Neuron (in vitro differentiated cells): Measurements from ENCODE around the gene SLC1A7.

Experiments used
- H2AFZ ChIP-seq: one replicate; pipeline ENCODE4 v1.6.1; 2013; ENCODE audit warnings: low read depth, mild to moderate bottlenecking, inconsistent platforms, low read length, moderate library complexity
- H3K27me3 ChIP-seq: one replicate; pipeline ENCODE4 v1.6.1; 2013; ENCODE audit warnings: low read length; ENCODE audit not compliant: insufficient read depth
- H3K36me3 ChIP-seq: one replicate; pipeline ENCODE4 v1.6.1; 2013; ENCODE audit warnings: low read length; ENCODE audit not compliant: insufficient read depth
- H3K4me1 ChIP-seq: one replicate; pipeline ENCODE4 v1.6.1; 2013; ENCODE audit warnings: low read length; ENCODE audit not compliant: insufficient read depth
- H3K4me3 ChIP-seq: 2 replicates; pipeline ENCODE4 v1.5.1; 2013; ENCODE audit warnings: mild to moderate bottlenecking, low read length, moderate library complexity
- H3K9me3 ChIP-seq: one replicate; pipeline ENCODE4 v1.6.1; 2013; ENCODE audit warnings: low read length

SLC1A7 gene

GRCh38 chr1:53114581-53115400, 27.6 kb downstream of the SLC1A7 start:
- Histone ChIP-seq H3K4me1 (no peaks in the 10 kb centered on the region), H2AFZ (no peak overlapping the region), H3K9me3 (no peaks in the 10 kb centered on the region), H3K27me3 (peaks cover 9% of the 10 kb centered on the region), H3K36me3 (no peaks in the 10 kb centered on the region), H3K4me3 (no peak overlapping the region)

GRCh38 chr1:53114090-53114489, 28.3 kb downstream of the SLC1A7 start:
- H3K4me3 ChIP-seq, result no peak overlapping the region
- H3K4me1 ChIP-seq, result no peaks in the 10 kb centered on the region
- no peaks in the 10 kb centered on the region for H3K36me3 ChIP-seq
- H3K27me3 ChIP-seq, result peaks cover 9% of the 10 kb centered on the region
- H3K9me3 ChIP-seq, result no peaks in the 10 kb centered on the region
- H2AFZ ChIP-seq, result no peak overlapping the region

GRCh38 chr1:53112861-53113260, 29.6 kb downstream of the SLC1A7 start:
- H3K27me3 ChIP-seq, result peaks cover 9% of the 10 kb centered on the region

GRCh38 chr1:53112271-53112774, 30.1 kb downstream of the SLC1A7 start:
- no peak overlapping the region for H2AFZ ChIP-seq
- H3K4me1 ChIP-seq, result no peaks in the 10 kb centered on the region
- no peaks in the 10 kb centered on the region for H3K36me3 ChIP-seq
- no peak overlapping the region for H3K4me3 ChIP-seq
- no peaks in the 10 kb centered on the region for H3K9me3 ChIP-seq
- H3K27me3 ChIP-seq, result peaks cover 9% of the 10 kb centered on the region

More at GRCh38 chr1:53112861-53113260, 29.6 kb downstream of the SLC1A7 start:
- Histone ChIP-seq H3K36me3 (no peaks in the 10 kb centered on the region), H2AFZ (no peak overlapping the region), H3K4me3 (no peak overlapping the region), H3K4me1 (no peaks in the 10 kb centered on the region), H3K9me3 (no peaks in the 10 kb centered on the region)

GRCh38 chr1:53111693-53112092, 30.7 kb downstream of the SLC1A7 start:
- Histone ChIP-seq H3K36me3 (no peaks in the 10 kb centered on the region), H3K4me1 (no peaks in the 10 kb centered on the region), H2AFZ (no peak overlapping the region), H3K4me3 (no peak overlapping the region), H3K27me3 (peaks cover 5% of the 10 kb centered on the region), H3K9me3 (no peaks in the 10 kb centered on the region)

- no peaks in the 10 kb centered on the region for H3K4me1 ChIP-seq
- no peak overlapping the region for H2AFZ ChIP-seq
- H3K27me3 ChIP-seq, result peaks cover 5% of the 10 kb centered on the region
- no peak overlapping the region for H3K4me3 ChIP-seq
- H3K9me3 ChIP-seq, result no peaks in the 10 kb centered on the region
- H3K36me3 ChIP-seq, result no peaks in the 10 kb centered on the region
Measured at GRCh38 chr1:53111073-53111556, 31.3 kb downstream of the SLC1A7 start.

- no peaks in the 10 kb centered on the region for H3K36me3 ChIP-seq
- peaks cover 5% of the 10 kb centered on the region for H3K27me3 ChIP-seq
- no peaks in the 10 kb centered on the region for H3K9me3 ChIP-seq
- H3K4me1 ChIP-seq, result no peaks in the 10 kb centered on the region
- H2AFZ ChIP-seq, result no peak overlapping the region
- H3K4me3 ChIP-seq, result no peak overlapping the region
Measured at GRCh38 chr1:53110370-53111072, 31.9 kb downstream of the SLC1A7 start.

- peaks cover 14% of the 10 kb centered on the region for H3K4me1 ChIP-seq
Measured at GRCh38 chr1:53108646-53109580, 33.5 kb downstream of the SLC1A7 start.

GRCh38 chr1:53107570-53108322, 34.7 kb downstream of the SLC1A7 start:
- Histone ChIP-seq H3K9me3 (no peaks in the 10 kb centered on the region), H3K27me3 (no peaks in the 10 kb centered on the region), H3K4me3 (no peak overlapping the region), H2AFZ (no peak overlapping the region), H3K4me1 (peaks cover 16% of the 10 kb centered on the region), H3K36me3 (no peaks in the 10 kb centered on the region)

More at GRCh38 chr1:53108646-53109580, 33.5 kb downstream of the SLC1A7 start:
- H3K4me3 ChIP-seq, result no peak overlapping the region
- no peaks in the 10 kb centered on the region for H3K9me3 ChIP-seq
- no peaks in the 10 kb centered on the region for H3K36me3 ChIP-seq
- no peak overlapping the region for H2AFZ ChIP-seq
- H3K27me3 ChIP-seq, result peaks cover under 1% of the 10 kb centered on the region

- no peaks in the 10 kb centered on the region for H3K27me3 ChIP-seq
- H3K4me3 ChIP-seq, result no peak overlapping the region
- no peak overlapping the region for H2AFZ ChIP-seq
- H3K4me1 ChIP-seq, result peaks cover 16% of the 10 kb centered on the region
- no peaks in the 10 kb centered on the region for H3K9me3 ChIP-seq
- H3K36me3 ChIP-seq, result no peaks in the 10 kb centered on the region
Measured at GRCh38 chr1:53107090-53107489, 35.3 kb downstream of the SLC1A7 start.

GRCh38 chr1:53104289-53104913, 38.0 kb downstream of the SLC1A7 start:
- Histone ChIP-seq H2AFZ (no peak overlapping the region), H3K4me1 (peaks cover 16% of the 10 kb centered on the region), H3K36me3 (no peaks in the 10 kb centered on the region), H3K27me3 (no peaks in the 10 kb centered on the region), H3K9me3 (peaks cover 18% of the 10 kb centered on the region), H3K4me3 (no peak overlapping the region)

GRCh38 chr1:53094533-53094919, 47.9 kb downstream of the SLC1A7 start:
- H2AFZ ChIP-seq, result no peak overlapping the region
- no peaks in the 10 kb centered on the region for H3K4me1 ChIP-seq
- H3K36me3 ChIP-seq, result no peaks in the 10 kb centered on the region
- peaks cover 2% of the 10 kb centered on the region for H3K27me3 ChIP-seq
- peaks cover 18% of the 10 kb centered on the region for H3K9me3 ChIP-seq
- H3K4me3 ChIP-seq, result no peak overlapping the region
